HCT116 (cell line): Measurements from ENCODE around the gene TCF7L1. TPM values are rescaled to one million over a fixed set of nuclear protein-coding genes. Genes with fewer than 3 reads are reported as not detected.

Experiments
- ATAC-seq: fragments of 200-7000 bp; cut with Tn5 transposase; 2 replicates; pipeline ENCODE4 v1.9.1; 2020; ENCODE audit warnings: mild to moderate bottlenecking, moderate library complexity
- BruUV-seq: library from RNA; stranded (reverse); fragments of 400-500 nt; replicated peaks from 2 replicates; lab custom pipeline; 2021; lab: Mats Ljungman, UMichigan
- CTCF ChIA-PET: fragments of 300-600 bp; sonication (Branson Sonifier 250); formaldehyde crosslinking; loops from one replicate; lab custom pipeline; 2021; ENCODE audit warnings: antibody characterized with exemption; lab: Charles Lee
- POLR2A ChIA-PET: fragments of 300-600, 350-600 bp; sonication (Branson Sonifier 250); formaldehyde crosslinking; loops from one replicate; lab custom pipeline; 2021; ENCODE audit warnings: antibody characterized with exemption; lab: Charles Lee
- RAD21 ChIA-PET, 2 experiments: fragments of 300-600 bp; sonication (Branson Sonifier 250); formaldehyde crosslinking; loops; one replicate each; lab custom pipeline; 2023; ENCODE audit warnings: low total read pairs in 2 of 2; ENCODE audit not compliant: uncharacterized antibody in 2 of 2, unreplicated experiment in 2 of 2, low non-redundant PET in 1 of 2; lab: Charles Lee
- DNase-seq: peaks from one replicate; pipeline ENCODE4 v3.0.0-alpha.2; 2010; ENCODE audit warnings: low read depth, low spot score
- H2AFZ ChIP-seq: fragments of 200-600 bp; shearing (Covaris generic), sonication (generic); 2 replicates; pipeline ENCODE4 v1.6.1; 2017; ENCODE audit warnings: low read depth, mixed run types, mixed read lengths, antibody characterized with exemption, low read length; ENCODE audit not compliant: poor library complexity, severe bottlenecking
- H3K27ac ChIP-seq: 2 replicates; pipeline ENCODE4 v1.5.1; 2012; ENCODE audit warnings: low read depth, low read length
- H3K27me3 ChIP-seq: fragments of 200-600 bp; sonication (generic); 2 replicates; pipeline ENCODE4 v1.6.1; 2016; ENCODE audit warnings: mixed run types, low read length, mixed read lengths; ENCODE audit not compliant: insufficient read depth
- H3K36me3 ChIP-seq, 2 experiments: fragments of 200-500 bp in 1 of 2; fragments of 200-600 bp in 1 of 2; sonication (Bioruptor generic) in 1 of 2; sonication (generic) in 1 of 2; 2 replicates each; pipeline versions ENCODE4 v1.5.1 to v1.6.1; 2014 to 2016; ENCODE audit warnings: low read length in 2 of 2, inconsistent platforms in 1 of 2, mixed read lengths in 1 of 2, mixed run types in 1 of 2; ENCODE audit not compliant: insufficient read depth in 2 of 2, control insufficient read depth in 1 of 2
- H3K4me1 ChIP-seq, 2 experiments: fragments of 200-600 bp in 1 of 2; sonication (generic) in 1 of 2; 2 replicates each; pipeline versions ENCODE4 v1.5.1 to v1.6.1; 2012 to 2017; ENCODE audit warnings: low read length in 2 of 2, inconsistent platforms in 1 of 2, mild to moderate bottlenecking in 1 of 2, mixed read lengths in 1 of 2, mixed run types in 1 of 2, moderate library complexity in 1 of 2; ENCODE audit not compliant: insufficient read depth in 2 of 2, control insufficient read depth in 1 of 2
- H3K4me2 ChIP-seq: fragments of 200-600 bp; sonication (generic); 2 replicates; pipeline ENCODE4 v1.6.1; 2017; ENCODE audit warnings: mixed run types, low read length, mixed read lengths
- H3K4me3 ChIP-seq, 2 experiments: fragments of 200-600 bp in 1 of 2; sonication (generic) in 1 of 2; replicated peaks in 1 of 2; 2 replicates each; pipeline ENCODE4 v1.5.1; 2011 to 2016; ENCODE audit warnings: low read length in 2 of 2, control low read depth in 1 of 2, low read depth in 1 of 2, mild to moderate bottlenecking in 1 of 2, mixed read lengths in 1 of 2, mixed run types in 1 of 2
- H3K79me2 ChIP-seq: fragments of 200-600 bp; sonication (generic); 2 replicates; pipeline ENCODE4 v1.6.1; 2017; ENCODE audit warnings: mild to moderate bottlenecking, mixed run types, low read length, moderate library complexity, mixed read lengths; ENCODE audit not compliant: insufficient read depth
- H3K9ac ChIP-seq: fragments of 200-600 bp; sonication (generic); 2 replicates; pipeline ENCODE4 v1.6.1; 2016; ENCODE audit warnings: low read length, mixed read lengths
- H3K9me2 ChIP-seq: fragments of 200-600 bp; sonication (generic), shearing (Covaris generic); 2 replicates; pipeline ENCODE4 v1.6.1; 2017; ENCODE audit warnings: mixed run types, mild to moderate bottlenecking, moderate library complexity; ENCODE audit not compliant: insufficient read depth
- H3K9me3 ChIP-seq, 2 experiments: fragments of 200-500 bp in 1 of 2; fragments of 200-600 bp in 1 of 2; sonication (Bioruptor generic) in 1 of 2; sonication (generic) in 1 of 2; 2 replicates each; pipeline ENCODE4 v1.6.1; 2014 to 2017; ENCODE audit warnings: low read length in 2 of 2, mixed read lengths in 2 of 2, inconsistent platforms in 1 of 2, low read depth in 1 of 2, mild to moderate bottlenecking in 1 of 2, mixed run types in 1 of 2, moderate library complexity in 1 of 2; ENCODE audit not compliant: control insufficient read depth in 1 of 2, insufficient read depth in 1 of 2
- H4K20me1 ChIP-seq: fragments of 200-600 bp; sonication (generic), shearing (Covaris generic); 2 replicates; pipeline ENCODE4 v1.6.1; 2017; ENCODE audit warnings: mixed run types, mild to moderate bottlenecking, moderate library complexity; ENCODE audit not compliant: insufficient read depth
- CEBPB ChIP-seq: IDR thresholded peaks from 2 replicates; pipeline ENCODE4 v1.6.1; 2012; ENCODE audit warnings: low read depth
- EGR1 ChIP-seq: IDR thresholded peaks from 2 replicates; pipeline ENCODE4 v1.6.1; 2012; ENCODE audit warnings: low read depth
- JUND ChIP-seq: IDR thresholded peaks from 2 replicates; pipeline ENCODE4 v1.6.1; 2012
- MAX ChIP-seq: IDR thresholded peaks from 2 replicates; pipeline ENCODE4 v1.6.1; 2012
- POLR2AphosphoS5 ChIP-seq: IDR thresholded peaks from 2 replicates; pipeline ENCODE4 v1.6.1; 2011; ENCODE audit warnings: mild to moderate bottlenecking, low read depth, low read length, moderate library complexity
- REST ChIP-seq: IDR thresholded peaks from 2 replicates; pipeline ENCODE4 v1.6.1; 2012; ENCODE audit warnings: low read depth
- SIN3A ChIP-seq: IDR thresholded peaks from 2 replicates; pipeline ENCODE4 v1.6.1; 2012; ENCODE audit warnings: low read depth
- SRF ChIP-seq: IDR thresholded peaks from 2 replicates; pipeline ENCODE4 v1.6.1; 2012; ENCODE audit warnings: low read depth
- TCF7L2 ChIP-seq: IDR thresholded peaks from 2 replicates; pipeline ENCODE4 v1.7.0; 2011; ENCODE audit warnings: borderline replicate concordance, inconsistent platforms; ENCODE audit not compliant: insufficient read depth, insufficient read length; ENCODE audit errors: extremely low read depth
- ZBTB33 ChIP-seq: IDR thresholded peaks from 2 replicates; pipeline ENCODE4 v1.6.1; 2011; ENCODE audit warnings: mild to moderate bottlenecking, low read length, moderate library complexity; ENCODE audit not compliant: insufficient replicate concordance; ENCODE audit errors: extremely low read depth
- ZFX ChIP-seq: fragments of 450-650 bp; IDR thresholded peaks from 2 replicates; pipeline ENCODE4 v1.6.1; 2017
- ZNF274 ChIP-seq: fragments of 200-500 bp; sonication (Bioruptor generic); IDR thresholded peaks from 2 replicates; pipeline ENCODE4 v1.6.1; 2014; ENCODE audit warnings: mild to moderate bottlenecking, low read depth, low read length, inconsistent platforms
- intact Hi-C: fragments of 100-400 bp; cut with micrococcal nuclease; formaldehyde crosslinking; loops from 2 replicates; pipeline ENCODE4 v1.10.0; 2022
- total RNA-seq: library from RNA; stranded (reverse); gene quantifications from one replicate; pipeline ENCODE4 v1.2.1, GENCODE V29; 2021; ENCODE audit not compliant: unreplicated experiment

The TCF7L1 gene
- total RNA-seq, 1 experiment from 2014 or later = 10.3 TPM

- no peak for TF ChIP-seq ZBTB33
- no peak for TF ChIP-seq ZNF274
- TF ChIP-seq POLR2AphosphoS5 = no peak
- no peak for TF ChIP-seq ZFX
Observed at GRCh38 chr2:85282914-85283313, 149.7 kb downstream of the TCF7L1 start (continued).

- ChIA-PET POLR2A (no interaction called here), CTCF (interaction anchor here (1.0 to 2.7 kb wide), 4 partner anchors 17 to 358 kb away, joined by 3 to 43 read pairs (median 5); partner anchors contain the start of gene TCF7L1), RAD21 (no interaction called here)
- H4K20me1 ChIP-seq = no peaks in the 10 kb centered on the region
- H3K79me2 ChIP-seq = no peaks in the 10 kb centered on the region
- ATAC-seq (no peak), DNase-seq (no peak)
- no peaks in the 10 kb centered on the region for H3K27me3 ChIP-seq
- H3K4me3 ChIP-seq = no peak overlapping the region
- intact Hi-C loops = no loop called here
- no peak overlapping the region for H2AFZ ChIP-seq
- H3K9me2 ChIP-seq = no peaks in the 10 kb centered on the region
- H3K4me1 ChIP-seq = peaks cover 5 to 15% of the 10 kb centered on the region in 2 experiments; a peak in 3 of 4 replicates
- no TSS peak for BruUV-seq
- no peak overlapping the region for H3K9ac ChIP-seq
- H3K36me3 ChIP-seq = no peaks in the 10 kb centered on the region
- TF ChIP-seq SRF = no peak
- no peak for TF ChIP-seq REST
- TF ChIP-seq SIN3A = no peak
- no peak for TF ChIP-seq CEBPB
- no peak for TF ChIP-seq ZFX
- no peak for TF ChIP-seq TCF7L2
- TF ChIP-seq EGR1 = no peak
- TF ChIP-seq JUND = no peak
- TF ChIP-seq MAX = no peak
- H3K9me3 ChIP-seq = no peaks in the 10 kb centered on the region
- no peak overlapping the region for H3K4me2 ChIP-seq
- H3K27ac ChIP-seq = no peak overlapping the region
Observed at GRCh38 chr2:85283641-85284040, 150.4 kb downstream of the TCF7L1 start.
